Neuronal stem cell (in vitro differentiated cells): ENCODE data around the gene ITGB6.

Experiments
- DNase-seq: peaks from one replicate; pipeline ENCODE4 v3.0.0-alpha.2; 2013; ENCODE audit warnings: low spot score
- H2AFZ ChIP-seq: one replicate; pipeline ENCODE4 v1.6.1; 2013; ENCODE audit warnings: mild to moderate bottlenecking, low read length, inconsistent platforms
- H2AK5ac ChIP-seq: 2 replicates; pipeline ENCODE4 v1.6.1; 2013; ENCODE audit warnings: low read depth, mild to moderate bottlenecking, inconsistent platforms, low read length, moderate library complexity, mixed read lengths
- H2BK120ac ChIP-seq: 2 replicates; pipeline ENCODE4 v1.6.1; 2013; ENCODE audit warnings: low read depth, mild to moderate bottlenecking, inconsistent platforms, low read length, moderate library complexity, mixed read lengths
- H2BK12ac ChIP-seq: one replicate; pipeline ENCODE4 v1.6.1; 2013; ENCODE audit warnings: low read length, inconsistent platforms
- H2BK15ac ChIP-seq: 2 replicates; pipeline ENCODE4 v1.6.1; 2013; ENCODE audit warnings: mild to moderate bottlenecking, low read length, inconsistent platforms, mixed read lengths
- H2BK5ac ChIP-seq: one replicate; pipeline ENCODE4 v1.6.1; 2013; ENCODE audit warnings: inconsistent platforms, mild to moderate bottlenecking, low read length, moderate library complexity
- H3K14ac ChIP-seq: one replicate; pipeline ENCODE4 v1.6.1; 2013; ENCODE audit warnings: low read length, inconsistent platforms
- H3K18ac ChIP-seq: 2 replicates; pipeline ENCODE4 v1.6.1; 2013; ENCODE audit warnings: low read length, inconsistent platforms
- H3K23ac ChIP-seq: 2 replicates; pipeline ENCODE4 v1.6.1; 2013; ENCODE audit warnings: low read depth, mild to moderate bottlenecking, mixed read lengths, low read length, inconsistent platforms; ENCODE audit not compliant: poor library complexity
- H3K27ac ChIP-seq: replicated peaks from 3 replicates; pipeline ENCODE4 v1.5.1; 2013; ENCODE audit warnings: low read length, inconsistent platforms
- H3K27me3 ChIP-seq, 3 experiments: 2 replicates each; pipeline ENCODE4 v1.6.1; 2013; ENCODE audit warnings: low read length in 3 of 3, mild to moderate bottlenecking in 2 of 3, inconsistent platforms in 1 of 3, low read depth in 1 of 3, mixed read lengths in 1 of 3, moderate library complexity in 1 of 3; ENCODE audit not compliant: control insufficient read depth in 3 of 3, insufficient read depth in 3 of 3
- H3K36me3 ChIP-seq, 2 donors: replicated peaks in 1 of 2; 2 replicates each; pipeline ENCODE4 v1.6.1; 2013; ENCODE audit warnings: low read length in 2 of 2; ENCODE audit not compliant: control insufficient read depth in 2 of 2, insufficient read depth in 2 of 2
- H3K4ac ChIP-seq: 2 replicates; pipeline ENCODE4 v1.6.1; 2013; ENCODE audit warnings: inconsistent platforms, mild to moderate bottlenecking, low read length, moderate library complexity
- H3K4me1 ChIP-seq, 2 donors: 1 replicate in 1 of 2; 2 replicates in 1 of 2; pipeline ENCODE4 v1.6.1; 2013; ENCODE audit warnings: low read length in 2 of 2, low read depth in 1 of 2; ENCODE audit not compliant: control insufficient read depth in 2 of 2, insufficient read depth in 1 of 2
- H3K4me2 ChIP-seq: one replicate; pipeline ENCODE4 v1.6.1; 2013; ENCODE audit warnings: mild to moderate bottlenecking, low read length, inconsistent platforms; ENCODE audit not compliant: insufficient read depth, poor library complexity, severe bottlenecking
- H3K4me3 ChIP-seq, 2 donors: 2 replicates each; pipeline ENCODE4 v1.5.1; 2013; ENCODE audit warnings: low read length in 2 of 2, mild to moderate bottlenecking in 2 of 2, inconsistent platforms in 1 of 2, moderate library complexity in 1 of 2
- H3K79me1 ChIP-seq: one replicate; pipeline ENCODE4 v1.6.1; 2013; ENCODE audit warnings: low read depth, mild to moderate bottlenecking, inconsistent platforms, low read length, moderate library complexity
- H3K9ac ChIP-seq: one replicate; pipeline ENCODE4 v1.6.1; 2013; ENCODE audit warnings: mild to moderate bottlenecking, low read depth, low read length, inconsistent platforms; ENCODE audit not compliant: poor library complexity
- H3K9me3 ChIP-seq, 2 donors: replicated peaks in 1 of 2; 2 replicates each; pipeline versions ENCODE3 to v1.6.1; 2013; ENCODE audit warnings: low read length in 2 of 2, mild to moderate bottlenecking in 2 of 2, inconsistent platforms in 1 of 2, low read depth in 1 of 2, mixed read lengths in 1 of 2, moderate library complexity in 1 of 2; ENCODE audit not compliant: control insufficient read depth in 2 of 2, insufficient read depth in 1 of 2
- H4K8ac ChIP-seq: one replicate; pipeline ENCODE4 v1.6.1; 2013; ENCODE audit warnings: low read depth, mild to moderate bottlenecking, inconsistent platforms, low read length, moderate library complexity
- H4K91ac ChIP-seq: one replicate; pipeline ENCODE4 v1.6.1; 2013; ENCODE audit warnings: low read length, low read depth, mild to moderate bottlenecking, inconsistent platforms; ENCODE audit not compliant: poor library complexity
- WGBS, 2 donors: extraction: QIAGEN DNeasy Blood & Tissue Kit; methylation state at CpG; one replicate each; pipeline ENCODE4 v1.1.7; 2013; ENCODE audit warnings: missing lambda C conversion rate in 2 of 2, mixed read lengths in 1 of 2; ENCODE audit not compliant: insufficient read length in 2 of 2, insufficient replicate concordance in 1 of 2; ENCODE audit errors: extremely low coverage in 2 of 2; 5-methylcytosine and 5-hydroxymethylcytosine counted together

Gene ITGB6

GRCh38 chr2:160109243-160109642 is 90.8 kb downstream of the ITGB6 start:
- H4K91ac ChIP-seq, result no peak overlapping the region
- no peak overlapping the region for H3K23ac ChIP-seq
- H3K18ac ChIP-seq, result no peak overlapping the region
- H3K9me3 ChIP-seq, result no peaks in the 10 kb centered on the region
- no peak overlapping the region for H4K8ac ChIP-seq
- H2BK5ac ChIP-seq, result no peak overlapping the region
- H3K79me1 ChIP-seq, result no peaks in the 10 kb centered on the region
- H3K4me3 ChIP-seq, result no peak overlapping the region
- WGBS, 2 donors, result no CpG with 5 or more reads among the region's 3 CpGs
- no peaks in the 10 kb centered on the region for H3K27me3 ChIP-seq
- no peak overlapping the region for H2BK12ac ChIP-seq
- no peak overlapping the region for H2AK5ac ChIP-seq
- no peaks in the 10 kb centered on the region for H3K4me1 ChIP-seq
- no peak overlapping the region for H3K9ac ChIP-seq
- no peak overlapping the region for H3K14ac ChIP-seq
- no peak overlapping the region for H2AFZ ChIP-seq
- no peaks in the 10 kb centered on the region for H3K36me3 ChIP-seq
- H2BK120ac ChIP-seq, result no peak overlapping the region
- H3K4me2 ChIP-seq, result no peak overlapping the region
- no peak for DNase-seq
- H3K27ac ChIP-seq, result no peak overlapping the region
- H2BK15ac ChIP-seq, result no peak overlapping the region
- no peak overlapping the region for H3K4ac ChIP-seq

- Histone ChIP-seq H2AFZ (no peak overlapping the region), H3K27me3 (no peaks in the 10 kb centered on the region), H4K8ac (no peak overlapping the region), H3K4me3 (no peak overlapping the region), H3K36me3 (no peaks in the 10 kb centered on the region), H3K27ac (no peak overlapping the region), H2AK5ac (no peak overlapping the region), H3K4ac (no peak overlapping the region), H3K9me3 (no peaks in the 10 kb centered on the region), H4K91ac (no peak overlapping the region), H3K79me1 (no peaks in the 10 kb centered on the region), H2BK120ac (no peak overlapping the region), H3K4me2 (no peak overlapping the region), H2BK5ac (no peak overlapping the region), H2BK15ac (no peak overlapping the region), H3K23ac (no peak overlapping the region), H3K18ac (no peak overlapping the region), H3K4me1 (no peaks in the 10 kb centered on the region), H2BK12ac (no peak overlapping the region), H3K14ac (no peak overlapping the region), H3K9ac (no peak overlapping the region)
- no CpG with 5 or more reads among the region's 2 CpGs for WGBS, 2 donors
- DNase-seq, result no peak
These were observed 91.4 kb downstream of the ITGB6 start for GRCh38 chr2:160108646-160109045.

DNA sequence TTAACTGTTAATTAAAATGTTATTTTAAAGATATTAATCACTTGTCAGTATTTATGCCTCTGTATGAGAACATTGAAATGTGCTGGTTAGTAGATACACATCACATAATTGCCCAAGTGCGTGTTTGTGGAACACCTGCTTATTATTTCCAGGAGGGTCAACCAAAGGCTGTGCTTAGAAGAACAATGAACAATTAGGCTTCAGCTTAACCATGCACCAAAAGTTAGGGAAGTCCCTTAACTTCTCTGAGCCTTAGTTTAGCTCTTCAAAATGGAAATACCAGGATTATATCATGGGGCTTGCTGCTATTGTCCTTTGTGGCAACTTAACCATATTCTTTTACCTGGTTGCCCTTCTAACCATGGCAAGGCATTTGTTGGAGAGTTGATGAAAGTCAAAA is 94.7 kb downstream of the ITGB6 start:
- peaks cover 0 to under 1% (median 0%) of the 10 kb centered on the region in 3 experiments for H3K27me3 ChIP-seq
- H3K27ac ChIP-seq, result no peak overlapping the region
- H3K4me1 ChIP-seq, result no peaks in the 10 kb centered on the region
- no peak overlapping the region for H3K18ac ChIP-seq
- no peak overlapping the region for H3K4me2 ChIP-seq
- H2BK5ac ChIP-seq, result no peak overlapping the region
- H3K9me3 ChIP-seq, result no peaks in the 10 kb centered on the region
- no peak overlapping the region for H4K91ac ChIP-seq
- H3K36me3 ChIP-seq, result no peaks in the 10 kb centered on the region
- no peak overlapping the region for H3K14ac ChIP-seq
- H2BK15ac ChIP-seq, result no peak overlapping the region
- no peak overlapping the region for H3K23ac ChIP-seq
- no peak overlapping the region for H4K8ac ChIP-seq
- no peak for DNase-seq
- H3K4me3 ChIP-seq, result no peak overlapping the region
- no peak overlapping the region for H3K4ac ChIP-seq
- no peak overlapping the region for H2BK12ac ChIP-seq
- no peaks in the 10 kb centered on the region for H3K79me1 ChIP-seq
- no peak overlapping the region for H2BK120ac ChIP-seq
- H2AK5ac ChIP-seq, result no peak overlapping the region
- no CpG with 5 or more reads among the region's 1 CpG for WGBS, 2 donors
- no peak overlapping the region for H2AFZ ChIP-seq
- H3K9ac ChIP-seq, result no peak overlapping the region

DNA sequence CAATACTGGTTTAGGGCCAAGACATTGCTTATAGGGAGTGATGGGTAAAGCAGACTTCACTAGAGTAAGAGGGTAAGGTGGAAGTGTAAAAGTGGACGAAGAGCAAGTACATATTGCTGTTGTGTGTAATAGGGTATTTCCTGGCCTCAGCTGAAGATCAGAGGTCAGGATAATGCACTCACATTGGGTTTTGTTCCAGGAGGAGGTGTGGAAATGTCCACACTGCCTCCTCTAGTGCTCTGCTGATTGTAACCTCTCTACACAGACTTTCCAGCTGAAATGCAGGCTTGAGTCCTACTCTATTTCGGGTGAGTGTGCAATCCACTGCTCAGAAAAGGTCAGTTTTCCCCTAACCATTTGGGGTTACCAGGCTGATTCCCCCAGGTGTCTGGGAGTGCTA is 96.0 kb downstream of the ITGB6 start:
- Histone ChIP-seq H2BK5ac (no peak overlapping the region), H3K23ac (no peak overlapping the region), H2BK120ac (no peak overlapping the region), H3K4me3 (no peak overlapping the region), H4K8ac (no peak overlapping the region), H3K27me3 (peaks cover 0 to 5% (median 0%) of the 10 kb centered on the region in 3 experiments), H3K9ac (no peak overlapping the region), H3K4ac (no peak overlapping the region), H3K4me1 (no peaks in the 10 kb centered on the region), H2BK15ac (no peak overlapping the region), H2AK5ac (no peak overlapping the region), H3K36me3 (no peaks in the 10 kb centered on the region), H3K79me1 (no peaks in the 10 kb centered on the region), H3K18ac (no peak overlapping the region), H2AFZ (no peak overlapping the region), H2BK12ac (no peak overlapping the region), H3K9me3 (no peaks in the 10 kb centered on the region), H3K27ac (no peak overlapping the region), H3K4me2 (no peak overlapping the region), H4K91ac (no peak overlapping the region), H3K14ac (no peak overlapping the region)
- no peak for DNase-seq
- no CpG with 5 or more reads among the region's 2 CpGs for WGBS, 2 donors
